Raji (cell line): ENCODE data around the gene CUTA.

Source experiments
- POLR2A ChIP-seq: IDR thresholded peaks from 2 replicates; pipeline ENCODE4 v1.6.1; 2011; ENCODE audit warnings: low read depth, low read length, control low read depth; ENCODE audit not compliant: insufficient read depth

CUTA gene

GRCh38 chr6:33443619-33444504 is 26.0 kb upstream of the CUTA start:
- TF ChIP-seq POLR2A, result no peak

GRCh38 chr6:33443025-33443424 is 25.1 kb upstream of the CUTA start:
- no peak for TF ChIP-seq POLR2A

DNA sequence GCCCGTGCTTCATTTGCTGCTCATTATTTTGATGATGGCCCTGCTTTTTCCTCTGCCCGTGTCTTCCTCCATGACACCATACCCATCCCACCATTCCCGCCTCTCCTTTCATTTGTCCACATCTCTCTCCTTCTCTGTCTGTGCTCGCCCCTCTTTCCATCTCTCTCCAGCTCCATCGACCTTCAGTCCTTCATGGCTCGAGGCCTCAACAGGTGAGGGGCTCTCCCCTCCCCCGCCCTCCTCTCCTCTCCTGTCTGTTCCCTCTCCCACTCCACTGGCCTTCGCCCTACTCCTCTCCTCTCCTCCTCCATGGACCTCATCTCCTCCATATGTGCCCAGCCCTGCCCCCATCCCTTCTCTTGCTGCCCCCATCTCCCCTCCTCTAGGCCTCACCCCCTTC is 24.4 kb upstream of the CUTA start:
- TF ChIP-seq POLR2A, result no peak

GRCh38 chr6:33441457-33441856 is 23.6 kb upstream of the CUTA start:
- no peak for TF ChIP-seq POLR2A

DNA sequence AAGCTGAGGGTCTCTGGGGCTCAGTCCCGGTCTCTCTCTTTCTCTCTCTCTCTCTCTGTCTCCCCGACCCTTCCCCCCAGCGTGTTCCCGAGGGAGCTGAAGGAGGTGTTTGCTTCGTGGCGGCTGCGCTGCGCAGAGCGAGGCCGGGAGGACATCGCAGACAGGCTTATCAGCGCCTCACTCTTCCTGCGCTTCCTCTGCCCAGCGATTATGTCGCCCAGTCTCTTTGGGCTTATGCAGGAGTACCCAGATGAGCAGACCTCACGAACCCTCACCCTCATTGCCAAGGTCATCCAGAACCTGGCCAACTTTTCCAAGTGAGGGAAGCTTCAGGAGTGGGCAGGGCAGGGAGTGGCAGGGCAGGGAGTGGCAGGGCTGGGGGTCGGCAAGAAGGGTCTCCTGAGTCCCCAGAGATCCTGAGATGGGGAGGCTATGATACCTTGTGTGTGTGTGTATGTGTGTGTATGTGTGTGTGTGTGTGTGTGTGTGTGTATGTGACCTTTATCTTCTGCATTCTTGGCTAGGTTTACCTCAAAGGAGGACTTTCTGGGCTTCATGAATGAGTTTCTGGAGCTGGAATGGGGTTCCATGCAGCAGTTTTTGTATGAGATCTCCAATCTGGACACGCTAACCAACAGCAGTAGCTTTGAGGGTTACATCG is 22.9 kb upstream of the CUTA start:
- TF ChIP-seq POLR2A, result no peak

- no peak for TF ChIP-seq POLR2A
Measured at GRCh38 chr6:33439956-33440648, 22.2 kb upstream of the CUTA start.

- no peak for TF ChIP-seq POLR2A
Measured at GRCh38 chr6:33438978-33439594, 21.2 kb upstream of the CUTA start.

DNA sequence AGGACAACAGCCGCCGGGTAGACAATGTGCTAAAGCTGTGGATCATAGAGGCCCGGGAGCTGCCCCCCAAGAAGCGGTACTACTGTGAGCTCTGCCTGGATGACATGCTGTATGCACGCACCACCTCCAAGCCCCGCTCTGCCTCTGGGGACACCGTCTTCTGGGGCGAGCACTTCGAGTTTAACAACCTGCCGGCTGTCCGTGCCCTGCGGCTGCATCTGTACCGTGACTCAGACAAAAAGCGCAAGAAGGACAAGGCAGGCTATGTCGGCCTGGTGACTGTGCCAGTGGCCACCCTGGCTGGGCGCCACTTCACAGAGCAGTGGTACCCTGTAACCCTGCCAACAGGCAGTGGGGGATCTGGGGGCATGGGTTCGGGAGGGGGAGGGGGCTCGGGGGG is 19.8 kb upstream of the CUTA start:
- TF ChIP-seq POLR2A, result no peak

GRCh38 chr6:33434961-33435360 is 17.1 kb upstream of the CUTA start:
- TF ChIP-seq POLR2A, result no peak

DNA sequence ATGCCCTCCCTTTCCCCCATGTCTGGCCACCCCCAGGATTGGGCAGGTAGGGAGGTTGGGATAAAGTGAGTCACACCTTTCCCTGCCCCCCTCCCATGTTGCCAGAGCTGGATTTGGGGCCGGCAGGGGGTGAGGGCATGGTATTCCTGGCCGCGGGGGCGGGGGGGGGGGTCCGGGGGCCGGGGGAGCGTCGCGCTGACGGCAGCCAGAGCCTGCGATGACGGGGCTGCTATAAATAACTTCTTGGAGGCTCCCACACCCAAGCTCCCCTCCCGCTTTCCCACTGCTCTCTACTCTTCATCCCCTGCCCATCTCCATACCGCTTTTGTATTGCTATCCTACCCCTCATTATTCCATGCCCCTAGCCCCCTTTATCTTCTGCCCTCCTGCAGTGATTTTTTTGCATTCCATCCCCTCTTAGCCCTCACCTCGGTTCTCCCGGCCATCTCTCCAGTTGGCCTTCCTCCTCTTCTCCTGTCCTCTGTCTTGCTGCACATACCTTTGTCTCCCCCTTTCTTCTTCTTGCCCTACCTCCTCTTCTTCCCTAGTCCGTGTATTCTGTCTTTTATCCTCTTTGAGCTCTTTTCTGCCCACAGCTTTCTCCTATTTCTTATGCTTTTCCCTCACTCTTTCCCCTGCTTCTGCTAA is 15.8 kb upstream of the CUTA start:
- no peak for TF ChIP-seq POLR2A

DNA sequence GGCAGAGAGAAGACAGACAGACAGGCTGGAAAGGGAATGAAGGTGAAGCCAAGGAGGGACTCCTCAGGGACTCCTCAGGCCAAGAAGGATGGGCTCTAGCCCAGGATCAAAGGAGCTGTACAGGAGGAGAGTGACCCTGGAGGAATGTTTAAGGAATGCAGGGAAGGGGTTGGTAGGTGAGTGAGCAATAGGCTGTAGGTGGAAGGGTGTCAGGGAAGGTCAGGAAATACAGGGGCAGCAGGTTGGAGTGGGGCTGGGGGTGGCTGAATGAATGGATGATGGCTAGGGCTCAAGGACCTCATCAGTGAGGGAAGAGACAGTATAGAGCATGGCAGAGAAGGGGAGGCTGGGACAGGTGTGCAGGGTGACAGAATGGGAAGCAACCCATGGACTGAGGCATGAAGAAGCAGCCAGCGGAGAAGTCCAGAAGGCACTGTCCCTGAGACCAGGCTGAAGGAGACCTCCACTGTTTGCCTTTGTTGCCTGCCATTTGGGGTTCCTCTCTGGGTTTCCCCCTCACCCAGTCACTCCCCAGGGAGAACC is 15.2 kb upstream of the CUTA start:
- no peak for TF ChIP-seq POLR2A

GRCh38 chr6:33432546-33432945 is 14.6 kb upstream of the CUTA start:
- no peak for TF ChIP-seq POLR2A

DNA sequence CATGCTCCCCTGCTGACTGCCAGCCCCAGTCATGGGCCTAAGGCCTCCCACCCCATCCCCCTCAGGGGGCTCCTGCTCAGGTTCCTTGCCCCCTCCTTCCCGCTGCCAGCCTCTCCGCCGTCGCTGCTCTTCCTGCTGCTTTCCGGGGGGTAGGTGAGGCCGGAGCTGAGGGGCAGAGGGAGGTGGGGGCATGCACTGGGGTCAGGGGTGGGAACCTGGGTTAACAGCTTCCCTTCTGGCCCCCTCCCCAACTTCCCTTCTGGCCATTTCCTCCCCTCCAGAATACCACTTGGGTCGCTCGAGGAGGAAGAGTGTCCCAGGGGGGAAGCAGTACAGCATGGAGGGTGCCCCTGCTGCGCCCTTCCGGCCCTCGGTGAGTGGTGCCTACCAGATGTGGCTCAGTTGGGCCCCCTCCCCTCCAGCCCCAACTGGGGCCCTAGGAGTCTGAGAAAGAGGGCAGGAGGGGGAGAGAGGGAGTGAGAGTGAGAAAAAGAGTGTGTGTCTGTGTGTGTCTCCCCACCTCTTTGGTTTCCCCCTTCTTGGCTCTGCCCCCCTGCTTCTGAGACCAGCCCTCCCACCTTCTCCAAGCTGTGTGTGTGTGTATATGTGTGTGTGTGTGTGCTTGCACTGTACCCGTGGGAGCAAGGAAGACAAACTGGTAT is 14.1 kb upstream of the CUTA start:
- 0 out of 2 replicates have a peak, but pooled peaks have one; percentile 26 for TF ChIP-seq POLR2A

- TF ChIP-seq POLR2A, result peak; percentile 43
Measured at GRCh38 chr6:33430991-33431879, 13.3 kb upstream of the CUTA start.

GRCh38 chr6:33430334-33430733 is 12.4 kb upstream of the CUTA start:
- TF ChIP-seq POLR2A, result peak; percentile 23; the same call in 1 of the 2 replicates
